Keratinocyte (primary cell): ENCODE results near the gene PRKD1.

Experiments
- EZH2 ChIP-seq: IDR thresholded peaks from one replicate; pipeline ENCODE4 v1.6.1; 2012; ENCODE audit warnings: inconsistent platforms, mild to moderate bottlenecking, low read length, moderate library complexity
- TF ChIP-seq, protein P1 (sequence below), 3 experiments: IDR thresholded peaks in 1 of 3; conservative IDR thresholded peaks in 1 of 3; optimal IDR thresholded peaks in 1 of 3; 2 replicates in 2 of 3; 3 replicates in 1 of 3; pipeline versions ENCODE3 to v1.5.1; 2011; ENCODE audit warnings: low read length in 3 of 3, mild to moderate bottlenecking in 3 of 3, moderate library complexity in 2 of 3, control low read depth in 1 of 3, inconsistent platforms in 1 of 3; ENCODE audit not compliant: insufficient read depth in 2 of 3; ENCODE audit errors: extremely low read depth in 1 of 3

GRCh38 chr14:29829851-29830250 lies 97.8 kb downstream of the PRKD1 start:
- TF ChIP-seq, protein P1, sequence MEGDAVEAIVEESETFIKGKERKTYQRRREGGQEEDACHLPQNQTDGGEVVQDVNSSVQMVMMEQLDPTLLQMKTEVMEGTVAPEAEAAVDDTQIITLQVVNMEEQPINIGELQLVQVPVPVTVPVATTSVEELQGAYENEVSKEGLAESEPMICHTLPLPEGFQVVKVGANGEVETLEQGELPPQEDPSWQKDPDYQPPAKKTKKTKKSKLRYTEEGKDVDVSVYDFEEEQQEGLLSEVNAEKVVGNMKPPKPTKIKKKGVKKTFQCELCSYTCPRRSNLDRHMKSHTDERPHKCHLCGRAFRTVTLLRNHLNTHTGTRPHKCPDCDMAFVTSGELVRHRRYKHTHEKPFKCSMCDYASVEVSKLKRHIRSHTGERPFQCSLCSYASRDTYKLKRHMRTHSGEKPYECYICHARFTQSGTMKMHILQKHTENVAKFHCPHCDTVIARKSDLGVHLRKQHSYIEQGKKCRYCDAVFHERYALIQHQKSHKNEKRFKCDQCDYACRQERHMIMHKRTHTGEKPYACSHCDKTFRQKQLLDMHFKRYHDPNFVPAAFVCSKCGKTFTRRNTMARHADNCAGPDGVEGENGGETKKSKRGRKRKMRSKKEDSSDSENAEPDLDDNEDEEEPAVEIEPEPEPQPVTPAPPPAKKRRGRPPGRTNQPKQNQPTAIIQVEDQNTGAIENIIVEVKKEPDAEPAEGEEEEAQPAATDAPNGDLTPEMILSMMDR (optimal IDR thresholded peaks at IDR 0.05 in 1 of 3, IDR thresholded peaks at IDR 0.05 in 1 of 3, conservative IDR thresholded peaks at IDR 0.05 in 1 of 3; ENCODE audit: extremely low read depth in 1 of 3, insufficient read depth in 2 of 3, low read length in 3 of 3), result no peak
- TF ChIP-seq EZH2, result no peak
